ENCODE measurements around the gene ARMC9.
"Not testable (repeated sequence)": the region's sequence is repeated elsewhere in the genome, so short reads cannot be mapped to it uniquely, and the experiment has no call there.

Gene ARMC9

DNA sequence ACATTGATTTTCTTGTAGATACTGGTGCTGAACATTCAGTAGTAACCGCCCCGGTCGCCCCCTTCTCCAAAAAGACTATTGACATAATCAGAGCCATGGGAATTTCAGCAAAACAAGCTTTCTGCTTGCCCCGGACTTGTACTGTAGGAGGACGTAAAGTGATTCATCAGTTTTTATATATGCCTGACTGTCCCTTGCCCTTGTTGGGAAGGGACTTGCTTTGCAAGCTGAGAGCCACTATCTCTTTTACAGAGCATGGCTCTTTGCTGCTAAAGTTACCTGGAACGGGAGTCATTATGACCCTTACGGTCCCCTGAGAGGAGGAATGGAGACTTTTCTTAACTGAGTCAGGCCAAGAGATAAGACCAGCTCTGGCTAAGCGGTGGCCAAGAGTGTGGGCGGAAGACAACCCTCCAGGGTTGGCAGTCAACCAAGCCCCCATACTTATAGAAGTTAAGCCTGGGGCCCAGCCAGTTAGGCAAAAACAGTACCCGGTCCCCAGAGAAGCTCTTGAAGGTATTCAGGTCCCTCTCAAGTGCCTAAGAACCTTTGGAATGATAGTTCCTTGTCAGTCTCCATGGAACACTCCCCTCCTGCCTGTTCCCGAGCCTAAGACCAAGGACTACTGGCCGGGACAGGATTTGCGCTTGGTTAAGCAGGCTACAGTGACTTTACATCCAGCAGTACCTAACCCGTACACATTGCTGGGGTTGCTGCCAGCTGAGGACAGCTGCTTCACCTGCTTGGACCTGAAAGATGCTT, 205.2 kb downstream of the ARMC9 start:
- DNase-seq, result not testable (repeated sequence)

GRCh38 chr2:231404183-231404578, 205.8 kb downstream of the ARMC9 start:
- DNase-seq, result not testable (repeated sequence)

- not testable (repeated sequence) for DNase-seq
These were observed 207.4 kb downstream of the ARMC9 start for GRCh38 chr2:231405601-231406367.

GRCh38 chr2:231407686-231408085, 209.3 kb downstream of the ARMC9 start:
- DNase-seq, result not testable (repeated sequence)

DNA sequence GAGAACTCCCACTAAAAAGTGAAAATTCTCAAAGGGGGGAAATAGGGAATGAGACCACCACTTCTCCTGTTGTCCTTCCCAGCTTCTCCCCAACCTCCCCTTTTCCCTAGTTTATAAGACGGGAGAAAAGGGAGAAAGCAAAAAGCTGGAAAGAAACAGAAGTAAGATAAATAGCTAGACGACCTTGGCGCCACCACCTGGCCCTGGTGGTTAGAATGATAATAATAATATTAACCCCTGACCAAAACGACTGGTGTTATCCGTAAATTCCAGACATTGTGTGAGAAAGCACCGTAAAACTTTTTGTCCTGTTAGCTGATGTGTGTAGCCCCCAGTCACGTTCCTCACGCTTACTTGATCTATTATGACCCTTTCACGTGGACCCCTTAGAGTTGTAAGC, 209.9 kb downstream of the ARMC9 start:
- DNase-seq, result not testable (repeated sequence)

DNA sequence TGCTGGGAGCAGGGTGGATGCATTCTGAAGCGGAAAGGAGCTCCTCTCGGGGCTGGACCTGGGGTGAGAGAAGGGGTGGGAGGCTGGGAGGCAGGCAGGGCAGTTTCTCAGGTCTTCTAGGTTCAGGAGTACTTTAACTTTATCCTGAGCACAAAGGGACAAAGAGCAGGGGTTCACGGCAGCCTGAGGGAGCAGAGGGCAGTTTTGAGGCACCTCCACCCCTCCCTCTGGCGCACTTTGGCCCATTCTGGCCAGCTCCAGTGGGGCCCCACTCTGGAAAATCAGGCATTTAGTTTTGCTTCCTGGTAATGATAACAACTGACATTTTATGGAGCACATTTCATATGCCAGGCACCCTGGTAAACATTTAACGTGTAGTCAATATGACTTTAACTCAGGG, 211.3 kb downstream of the ARMC9 start:
- DNase-seq, result no peak

GRCh38 chr2:231410293-231411004, 212.0 kb downstream of the ARMC9 start:
- no peak for DNase-seq

GRCh38 chr2:231411237-231411636, 212.8 kb downstream of the ARMC9 start:
- no peak for DNase-seq

DNA sequence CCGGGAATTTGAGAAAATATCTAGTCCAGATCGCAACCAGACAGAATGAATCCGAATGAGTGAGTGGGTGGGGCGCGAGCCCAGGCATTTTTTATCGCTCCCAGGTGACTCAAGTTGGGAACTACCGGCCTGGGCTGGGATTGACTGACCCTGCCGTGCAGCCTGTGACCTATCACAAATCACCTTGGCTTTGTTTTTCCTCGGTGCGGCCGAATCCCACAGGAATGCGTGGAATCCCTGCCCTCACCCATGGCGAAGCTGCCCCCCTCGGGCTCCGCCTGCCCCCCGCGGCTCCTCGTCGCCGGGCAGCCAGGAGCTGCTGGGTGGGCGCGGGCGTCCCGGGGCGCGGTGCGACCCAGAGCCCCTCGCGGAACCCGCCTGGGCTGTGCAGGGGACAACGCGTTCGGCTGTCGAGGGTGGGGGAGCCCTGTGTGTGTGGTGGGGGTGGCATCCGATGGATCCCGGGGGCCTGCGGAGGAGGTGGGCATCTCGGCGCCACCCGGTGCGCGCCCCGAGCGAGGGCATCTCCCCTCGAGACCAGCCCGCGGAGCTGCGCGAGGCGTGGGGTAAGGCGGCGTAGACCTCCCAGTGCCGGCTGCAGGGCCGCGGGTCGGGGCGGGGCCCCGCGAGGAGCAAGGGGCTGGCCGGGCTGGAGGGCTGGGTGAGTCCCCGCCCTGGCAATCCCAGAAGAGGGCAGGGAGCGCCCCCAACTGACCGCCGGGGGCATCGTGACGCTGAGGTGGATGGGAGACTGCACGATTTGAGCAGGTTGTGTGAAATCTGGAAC, 213.6 kb downstream of the ARMC9 start:
- peak; percentile 64 for DNase-seq

DNA sequence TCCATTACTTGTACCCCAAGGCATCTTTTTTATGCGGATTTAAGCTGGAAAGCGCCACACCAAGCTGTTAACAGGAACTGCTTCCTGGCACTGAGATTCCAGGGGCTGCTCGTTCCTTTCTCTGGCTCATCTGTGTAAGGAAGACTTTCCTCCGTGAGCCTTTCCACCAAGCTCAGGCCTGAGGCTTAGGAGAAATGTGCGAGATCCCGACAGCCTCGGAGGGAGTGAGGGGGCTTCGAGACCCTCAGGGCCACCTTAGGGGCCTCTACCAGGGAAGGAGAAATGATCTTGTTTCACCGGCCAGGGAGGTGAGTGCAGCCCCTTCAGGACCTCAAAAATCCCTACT, 214.2 kb downstream of the ARMC9 start:
- no peak for DNase-seq

DNA sequence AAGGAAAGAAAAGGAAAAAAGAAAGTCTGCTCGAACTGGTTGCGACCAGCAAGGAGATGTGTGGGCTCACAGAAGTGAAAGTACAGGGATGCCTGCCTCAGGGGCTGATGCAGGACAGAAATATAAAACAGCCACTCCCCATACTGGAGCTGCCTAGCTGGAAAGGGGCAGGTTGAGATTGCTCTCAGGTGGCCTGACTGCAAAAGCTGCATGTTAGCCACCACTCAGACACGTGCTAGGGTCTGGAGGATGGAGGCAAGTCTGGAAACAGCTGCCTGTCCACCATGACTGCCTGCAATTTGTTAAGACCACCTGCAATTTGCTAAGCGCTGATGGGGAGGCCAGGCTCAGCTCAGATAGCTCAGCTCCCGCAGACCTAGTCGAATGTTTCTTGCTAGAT, 215.0 kb downstream of the ARMC9 start:
- no peak for DNase-seq

GRCh38 chr2:231413921-231414476, 215.6 kb downstream of the ARMC9 start:
- no peak for DNase-seq

DNA sequence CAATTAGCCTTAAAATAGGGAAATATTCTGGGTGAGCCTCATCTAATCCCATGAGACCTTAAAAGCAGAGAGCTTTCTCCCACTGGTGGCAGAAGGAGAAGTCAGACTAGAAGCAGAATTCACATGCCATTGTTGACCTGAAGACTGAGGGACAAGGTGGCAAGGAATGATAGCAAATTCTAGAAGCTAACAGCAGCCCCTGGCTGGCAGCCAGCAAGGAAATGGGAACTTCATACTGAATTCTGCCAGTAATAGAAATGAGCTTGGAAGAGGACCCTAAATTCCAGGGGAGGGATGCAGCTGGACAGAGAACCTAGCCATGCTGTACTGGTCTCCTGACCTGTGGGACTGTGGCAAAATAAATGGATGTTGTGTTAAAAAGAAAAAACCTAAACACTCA, 216.6 kb downstream of the ARMC9 start:
- no peak for DNase-seq

DNA sequence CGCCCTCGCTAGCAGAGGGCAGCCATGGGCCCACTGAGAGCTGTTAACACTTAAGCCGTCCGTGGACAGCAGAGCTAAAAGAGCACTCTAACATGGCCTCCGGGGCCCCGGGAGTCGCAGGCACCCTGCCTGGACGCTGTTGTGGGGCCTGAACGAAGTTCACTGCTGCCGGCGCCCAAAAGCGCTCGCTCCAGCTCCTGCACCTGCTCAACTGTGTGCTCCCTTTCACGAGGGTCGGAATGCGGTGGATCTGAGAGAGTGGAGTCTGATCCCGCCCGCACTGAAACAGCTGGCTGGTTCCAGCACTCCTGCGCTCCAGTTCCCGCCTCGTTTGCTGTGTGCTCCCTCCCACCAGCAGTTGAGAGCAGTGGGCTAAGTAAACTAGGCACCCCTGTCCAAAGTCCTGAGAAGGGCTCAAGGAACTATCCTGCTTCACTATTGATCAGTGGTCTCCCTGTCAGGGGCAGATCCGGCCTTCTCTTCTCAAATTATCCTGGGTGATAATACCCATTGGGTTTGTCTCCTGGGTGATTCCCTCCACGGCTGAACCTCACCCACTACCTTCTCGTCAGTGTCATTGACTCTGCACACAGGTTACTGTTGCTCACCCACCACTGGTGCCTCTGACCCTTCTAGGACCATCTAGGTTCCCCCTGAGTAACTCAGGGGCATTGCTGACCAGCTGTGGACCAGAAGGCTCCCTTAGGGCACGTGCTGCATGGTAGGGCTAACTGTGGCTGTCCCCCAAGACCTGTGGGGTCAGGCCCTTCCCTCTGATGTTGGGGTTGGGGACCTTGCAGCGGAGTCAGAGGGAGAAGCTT, 220.6 kb downstream of the ARMC9 start:
- DNase-seq, result no peak

DNA sequence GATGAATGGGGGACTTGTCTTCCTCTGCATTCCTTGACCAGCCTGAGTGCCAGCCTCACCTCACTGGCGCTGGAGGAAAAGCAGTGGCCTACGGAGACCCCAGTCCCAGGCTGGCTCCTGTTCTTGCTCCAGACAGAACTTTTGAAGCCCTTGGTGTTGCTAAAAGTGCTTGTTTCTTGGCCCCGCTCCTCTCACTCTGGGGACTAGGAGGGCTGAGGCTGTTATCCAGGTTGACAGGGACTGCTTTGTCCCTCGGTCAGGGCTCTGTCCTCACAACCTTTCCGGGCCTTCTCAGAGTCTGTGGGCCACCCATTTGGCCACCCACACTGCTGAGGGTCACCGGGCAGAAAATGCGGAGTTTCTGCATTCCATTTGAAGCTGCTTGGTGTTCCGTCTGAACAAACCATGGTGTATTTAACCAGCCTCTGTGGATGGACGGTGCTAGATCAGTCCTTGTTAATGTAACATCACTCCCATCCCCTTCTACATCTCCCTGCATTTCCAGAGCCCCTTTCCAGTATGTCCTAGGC, 222.7 kb downstream of the ARMC9 start:
- DNase-seq, result no peak

DNA sequence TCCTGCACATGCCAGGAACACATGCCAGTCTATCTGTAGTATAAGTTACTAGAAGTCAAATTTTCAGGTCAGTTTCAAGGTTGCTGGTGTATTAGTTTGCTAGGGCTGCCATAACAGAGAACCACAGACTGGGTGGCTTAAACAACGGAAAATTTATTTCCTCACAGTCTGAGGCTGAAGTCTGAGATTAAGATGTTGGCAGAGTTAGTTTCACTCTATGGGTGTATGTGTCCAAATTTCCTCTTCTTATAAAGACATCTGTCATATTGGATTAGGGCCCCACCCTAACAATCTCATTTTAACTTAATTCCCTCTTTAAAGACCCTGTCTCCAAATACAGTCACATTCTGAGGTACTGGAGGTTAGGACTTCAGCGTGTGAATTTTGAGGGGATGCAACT, 223.6 kb downstream of the ARMC9 start:
- DNase-seq, result no peak

DNA sequence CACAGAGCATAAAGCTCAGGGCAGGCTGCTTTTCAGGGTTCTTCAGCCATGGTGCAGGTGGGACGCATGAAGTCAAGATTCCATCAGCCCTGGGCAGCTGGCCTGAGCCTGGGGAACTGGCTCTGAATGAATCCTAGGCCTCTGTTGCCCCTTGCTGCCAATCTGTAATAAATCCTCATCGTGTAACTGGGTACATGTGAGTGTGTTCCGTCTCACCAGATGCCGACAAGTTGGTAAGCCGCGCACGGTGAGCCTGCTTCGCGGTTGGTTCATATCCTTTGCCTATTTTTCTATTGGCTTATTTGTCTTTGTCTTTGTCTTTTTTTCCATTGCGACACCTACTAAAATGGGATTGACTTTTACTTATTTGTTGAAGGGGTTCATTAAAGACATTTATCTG, 224.7 kb downstream of the ARMC9 start:
- no peak for DNase-seq

Data from NCI-H774 (cell line).